Trophoblast cell (in vitro differentiated cells and primary cell): ENCODE data around the gene KCNK13.

Source experiments
- DNase-seq, 2 donors: peaks; one replicate each; pipeline ENCODE4 v3.0.0-alpha.2; 2016
- H2AFZ ChIP-seq: 2 replicates; pipeline ENCODE4 v1.6.1; 2013; ENCODE audit warnings: low read length, moderate library complexity, mild to moderate bottlenecking; ENCODE audit not compliant: insufficient read depth, poor library complexity
- H2AK5ac ChIP-seq: 2 replicates; pipeline ENCODE4 v1.6.1; 2013; ENCODE audit warnings: mild to moderate bottlenecking, low read length
- H2BK120ac ChIP-seq: 2 replicates; pipeline ENCODE4 v1.6.1; 2013; ENCODE audit warnings: low read length, mild to moderate bottlenecking, moderate library complexity; ENCODE audit not compliant: insufficient read depth, poor library complexity
- H2BK12ac ChIP-seq: 2 replicates; pipeline ENCODE4 v1.6.1; 2013; ENCODE audit warnings: mild to moderate bottlenecking, low read length, moderate library complexity
- H2BK5ac ChIP-seq: 2 replicates; pipeline ENCODE4 v1.6.1; 2013; ENCODE audit warnings: low read length, low read depth, moderate library complexity, mild to moderate bottlenecking; ENCODE audit not compliant: poor library complexity
- H3K14ac ChIP-seq: 2 replicates; pipeline ENCODE4 v1.6.1; 2013; ENCODE audit warnings: mild to moderate bottlenecking, low read length
- H3K18ac ChIP-seq: 2 replicates; pipeline ENCODE4 v1.6.1; 2013; ENCODE audit warnings: mild to moderate bottlenecking, low read length
- H3K23ac ChIP-seq: 2 replicates; pipeline ENCODE4 v1.6.1; 2013; ENCODE audit warnings: low read length
- H3K27ac ChIP-seq: 2 replicates; pipeline ENCODE4 v1.5.1; 2013; ENCODE audit warnings: low read depth, mild to moderate bottlenecking, inconsistent platforms, low read length, moderate library complexity
- H3K27me3 ChIP-seq: 2 replicates; pipeline ENCODE4 v1.6.1; 2013; ENCODE audit warnings: inconsistent platforms, mild to moderate bottlenecking, low read length, moderate library complexity; ENCODE audit not compliant: insufficient read depth
- H3K36me3 ChIP-seq, 2 experiments: 1 replicate in 1 of 2; 2 replicates in 1 of 2; pipeline ENCODE4 v1.6.1; 2013; ENCODE audit warnings: low read length in 2 of 2, mild to moderate bottlenecking in 2 of 2, moderate library complexity in 1 of 2; ENCODE audit not compliant: insufficient read depth in 2 of 2, control insufficient read depth in 1 of 2
- H3K4ac ChIP-seq: 2 replicates; pipeline ENCODE4 v1.6.1; 2013; ENCODE audit warnings: low read depth, mild to moderate bottlenecking, low read length, moderate library complexity
- H3K4me1 ChIP-seq, 2 experiments: 1 replicate in 1 of 2; 2 replicates in 1 of 2; pipeline ENCODE4 v1.6.1; 2013; ENCODE audit warnings: low read length in 2 of 2, mild to moderate bottlenecking in 2 of 2, moderate library complexity in 1 of 2; ENCODE audit not compliant: insufficient read depth in 2 of 2, control insufficient read depth in 1 of 2
- H3K4me2 ChIP-seq: 2 replicates; pipeline ENCODE4 v1.6.1; 2013; ENCODE audit warnings: inconsistent platforms, mild to moderate bottlenecking, low read length, moderate library complexity
- H3K4me3 ChIP-seq: 2 replicates; pipeline ENCODE4 v1.5.1; 2013; ENCODE audit warnings: mild to moderate bottlenecking, low read depth, low read length, inconsistent platforms
- H3K79me1 ChIP-seq: one replicate; pipeline ENCODE4 v1.6.1; 2013; ENCODE audit warnings: low read length
- H3K79me2 ChIP-seq: 2 replicates; pipeline ENCODE4 v1.6.1; 2013; ENCODE audit warnings: low read length, mild to moderate bottlenecking; ENCODE audit not compliant: control insufficient read depth, insufficient read depth, poor library complexity
- H3K9ac ChIP-seq: 2 replicates; pipeline ENCODE4 v1.6.1; 2013; ENCODE audit warnings: mild to moderate bottlenecking, low read length
- H3K9me3 ChIP-seq: 2 replicates; pipeline ENCODE4 v1.6.1; 2013; ENCODE audit warnings: low read depth, mild to moderate bottlenecking, control low read depth, inconsistent platforms, low read length; ENCODE audit not compliant: insufficient read depth
- H4K12ac ChIP-seq: 2 replicates; pipeline ENCODE4 v1.6.1; 2013; ENCODE audit warnings: low read depth, mild to moderate bottlenecking, low read length, moderate library complexity
- H4K8ac ChIP-seq: 2 replicates; pipeline ENCODE4 v1.6.1; 2013; ENCODE audit warnings: low read depth, mild to moderate bottlenecking, low read length, moderate library complexity
- H4K91ac ChIP-seq: one replicate; pipeline ENCODE4 v1.6.1; 2013; ENCODE audit warnings: low read depth, mild to moderate bottlenecking, low read length, moderate library complexity
- WGBS: extraction: QIAGEN DNeasy Blood & Tissue Kit; methylation state at CpG from one replicate; pipeline ENCODE4 v1.1.7; 2013; ENCODE audit warnings: missing lambda C conversion rate; ENCODE audit not compliant: insufficient read length, insufficient coverage; ENCODE audit errors: extremely low coverage; 5-methylcytosine and 5-hydroxymethylcytosine counted together

The KCNK13 gene

DNA sequence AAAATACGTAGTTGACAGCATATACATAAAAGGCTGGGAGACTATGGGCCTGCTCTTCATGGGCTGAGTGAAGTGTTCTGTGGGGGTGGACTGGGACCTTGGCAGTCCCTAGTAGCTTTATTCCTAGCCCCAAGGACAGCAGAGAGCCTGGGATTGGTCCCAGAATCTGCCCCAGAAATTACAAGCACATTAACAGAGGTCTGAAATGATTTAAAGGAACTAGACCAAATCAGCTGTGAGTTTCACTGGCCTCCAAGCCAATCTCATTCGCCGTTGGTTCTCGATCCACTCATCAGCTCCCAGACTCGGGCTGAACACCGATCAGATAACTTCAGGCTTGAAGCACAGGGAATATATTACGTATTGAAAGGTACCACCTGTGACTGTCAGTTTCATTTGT is 117.6 kb downstream of the KCNK13 start:
- Histone ChIP-seq H3K4me3 (no peak overlapping the region), H4K12ac (no peak overlapping the region), H2AFZ (no peak overlapping the region), H3K79me1 (no peaks in the 10 kb centered on the region), H3K4me1 (no peaks in the 10 kb centered on the region), H3K79me2 (no peaks in the 10 kb centered on the region), H3K27me3 (no peaks in the 10 kb centered on the region), H4K91ac (no peak overlapping the region), H2BK12ac (no peak overlapping the region), H3K36me3 (no peaks in the 10 kb centered on the region), H3K4ac (no peak overlapping the region), H3K9me3 (peaks cover under 1% of the 10 kb centered on the region), H2AK5ac (no peak overlapping the region), H2BK5ac (no peak overlapping the region), H4K8ac (no peak overlapping the region), H3K14ac (no peak overlapping the region), H2BK120ac (no peak overlapping the region), H3K9ac (no peak overlapping the region), H3K18ac (no peak overlapping the region), H3K23ac (no peak overlapping the region), H3K27ac (no peak overlapping the region), H3K4me2 (no peak overlapping the region)
- DNase-seq, result no peak
- WGBS, result no CpG with 5 or more reads among the region's 7 CpGs

DNA sequence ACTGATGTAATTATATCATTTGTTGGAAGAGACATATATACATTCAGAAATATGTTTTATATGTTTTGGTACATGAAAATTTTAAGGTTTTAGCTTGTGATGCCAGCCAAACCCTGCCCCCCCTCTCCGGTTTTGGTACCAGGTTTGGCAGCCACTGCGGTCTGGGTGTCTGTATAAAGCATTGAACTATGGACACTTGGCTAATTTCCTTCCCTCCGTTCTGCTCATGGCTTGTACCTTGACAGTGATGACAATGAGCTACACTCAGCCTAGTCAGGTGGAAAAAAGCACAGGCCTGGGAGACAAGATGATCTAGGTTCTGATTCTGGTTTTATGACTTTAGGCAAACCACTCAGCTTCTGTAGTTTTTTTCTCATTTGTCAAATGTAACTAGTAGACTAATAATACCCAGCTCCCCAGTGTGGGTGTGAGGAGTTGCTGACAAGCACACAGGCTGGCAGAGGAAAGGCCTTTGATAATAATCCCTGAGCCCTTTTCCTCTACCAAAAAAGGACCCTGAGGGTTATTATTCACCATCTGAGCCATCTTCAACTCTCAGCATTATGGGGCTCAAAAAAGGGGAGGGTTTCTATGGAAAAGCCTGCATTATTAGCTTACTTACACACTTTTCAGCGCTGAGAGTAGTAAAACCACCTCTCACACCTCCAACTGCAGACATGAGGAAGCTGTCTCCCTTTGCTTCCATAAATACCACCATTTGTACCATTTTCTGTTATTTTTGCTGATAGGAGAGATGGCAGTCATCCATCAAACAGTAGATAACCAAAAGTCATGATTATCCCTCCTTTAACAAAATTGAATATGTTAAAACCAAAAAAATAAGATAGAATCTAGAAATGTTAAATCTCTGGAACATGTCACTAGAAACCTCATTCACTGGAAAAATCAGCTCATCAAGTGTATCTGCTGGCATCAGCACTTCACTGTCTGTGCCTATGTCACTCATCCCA is 118.3 kb downstream of the KCNK13 start:
- no CpG with 5 or more reads among the region's 4 CpGs for WGBS
- H3K4me3 ChIP-seq, result no peak overlapping the region

DNA sequence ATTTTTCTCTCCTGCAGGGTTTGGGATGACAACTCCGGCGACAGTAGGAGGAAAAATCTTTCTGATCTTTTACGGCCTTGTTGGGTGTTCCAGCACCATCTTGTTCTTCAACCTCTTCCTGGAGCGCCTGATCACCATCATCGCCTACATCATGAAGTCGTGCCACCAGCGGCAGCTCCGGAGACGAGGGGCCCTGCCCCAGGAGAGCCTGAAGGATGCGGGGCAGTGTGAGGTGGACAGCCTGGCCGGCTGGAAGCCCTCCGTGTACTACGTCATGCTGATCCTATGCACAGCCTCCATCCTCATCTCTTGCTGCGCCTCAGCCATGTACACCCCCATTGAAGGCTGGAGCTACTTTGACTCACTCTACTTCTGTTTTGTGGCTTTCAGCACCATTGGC is 122.3 kb downstream of the KCNK13 start:
- no peak overlapping the region for H4K8ac ChIP-seq
- H3K18ac ChIP-seq, result no peak overlapping the region
- H3K36me3 ChIP-seq, result no peaks in the 10 kb centered on the region
- H3K14ac ChIP-seq, result no peak overlapping the region
- peaks cover 2% of the 10 kb centered on the region for H3K79me2 ChIP-seq
- H3K27ac ChIP-seq, result no peak overlapping the region
- WGBS, result no CpG with 5 or more reads among the region's 14 CpGs
- DNase-seq, result no peak
- no peak overlapping the region for H2BK5ac ChIP-seq
- no peak overlapping the region for H3K23ac ChIP-seq
- H3K4me3 ChIP-seq, result no peak overlapping the region
- H3K9ac ChIP-seq, result no peak overlapping the region
- H3K4me2 ChIP-seq, result no peak overlapping the region
- H2BK120ac ChIP-seq, result no peak overlapping the region
- H2BK12ac ChIP-seq, result no peak overlapping the region
- no peak overlapping the region for H3K4ac ChIP-seq
- no peaks in the 10 kb centered on the region for H3K4me1 ChIP-seq
- peaks cover 3% of the 10 kb centered on the region for H3K9me3 ChIP-seq
- H3K79me1 ChIP-seq, result no peaks in the 10 kb centered on the region
- H3K27me3 ChIP-seq, result no peaks in the 10 kb centered on the region
- no peak overlapping the region for H2AK5ac ChIP-seq
- H4K12ac ChIP-seq, result no peak overlapping the region
- no peak overlapping the region for H4K91ac ChIP-seq
- H2AFZ ChIP-seq, result no peak overlapping the region

More for the DNA sequence above, 118.3 kb downstream of the KCNK13 start:
- Histone ChIP-seq H3K23ac (no peak overlapping the region), H2BK120ac (no peak overlapping the region), H3K27ac (no peak overlapping the region), H3K9me3 (peaks cover 3% of the 10 kb centered on the region), H4K8ac (no peak overlapping the region), H3K18ac (no peak overlapping the region), H2AFZ (no peak overlapping the region), H3K9ac (no peak overlapping the region), H3K27me3 (no peaks in the 10 kb centered on the region), H3K14ac (no peak overlapping the region), H3K4me1 (no peaks in the 10 kb centered on the region), H3K36me3 (no peaks in the 10 kb centered on the region), H2AK5ac (no peak overlapping the region), H3K79me1 (no peaks in the 10 kb centered on the region), H3K4me2 (no peak overlapping the region), H4K12ac (no peak overlapping the region), H3K79me2 (no peaks in the 10 kb centered on the region), H4K91ac (no peak overlapping the region), H3K4ac (no peak overlapping the region), H2BK12ac (no peak overlapping the region), H2BK5ac (no peak overlapping the region)
- DNase-seq, result no peak

- H2BK5ac ChIP-seq, result no peak overlapping the region
- H3K27ac ChIP-seq, result no peak overlapping the region
- H3K4me1 ChIP-seq, result no peaks in the 10 kb centered on the region
- H3K23ac ChIP-seq, result no peak overlapping the region
- no peaks in the 10 kb centered on the region for H3K27me3 ChIP-seq
- H3K36me3 ChIP-seq, result no peaks in the 10 kb centered on the region
- no peak overlapping the region for H2BK120ac ChIP-seq
- no peak overlapping the region for H2AFZ ChIP-seq
- no peak overlapping the region for H2AK5ac ChIP-seq
- no peak overlapping the region for H4K91ac ChIP-seq
- no peak overlapping the region for H3K4me2 ChIP-seq
- H3K18ac ChIP-seq, result no peak overlapping the region
- H2BK12ac ChIP-seq, result no peak overlapping the region
- H3K9me3 ChIP-seq, result peaks cover 3% of the 10 kb centered on the region
- whole genome bisulfite sequencing, result no CpG with 5 or more reads among the region's 23 CpGs
- no peak overlapping the region for H4K12ac ChIP-seq
- H3K4ac ChIP-seq, result no peak overlapping the region
- peaks cover 2% of the 10 kb centered on the region for H3K79me2 ChIP-seq
- no peak overlapping the region for H4K8ac ChIP-seq
- no peaks in the 10 kb centered on the region for H3K79me1 ChIP-seq
- H3K4me3 ChIP-seq, result no peak overlapping the region
- no peak for DNase-seq
- H3K14ac ChIP-seq, result no peak overlapping the region
- no peak overlapping the region for H3K9ac ChIP-seq
These were observed 122.9 kb downstream of the KCNK13 start for GRCh38 chr14:90184571-90185266.
